ENCODE data around the gene RREB1.

Gene RREB1

DNA sequence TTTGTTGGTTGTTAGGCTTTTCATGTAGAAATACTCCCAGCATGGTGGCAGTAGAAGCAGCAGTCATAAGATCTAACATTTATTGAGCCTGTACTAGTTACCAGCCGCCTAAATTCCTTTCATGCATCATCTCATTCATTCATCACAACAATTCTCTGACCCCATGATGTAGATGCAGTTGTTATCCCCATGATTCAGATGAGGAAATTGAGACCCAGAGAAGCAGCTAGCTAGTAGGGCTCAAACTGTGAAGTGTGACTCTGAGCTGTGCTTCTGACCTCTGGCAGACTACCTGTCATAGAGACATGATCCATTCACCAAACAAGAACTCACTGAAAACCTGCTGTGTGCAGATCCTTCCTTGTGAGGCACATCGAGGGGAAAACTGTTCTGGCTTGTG is 16.9 kb downstream of the RREB1 start:
- Histone ChIP-seq H3K9ac (0 out of 22 replicates have a peak overlapping the region, but pooled peaks of 1 of the 11 experiments have one; percentile 9), H3K4me1 (peaks cover 41 to 71% (median 48%) of the 10 kb centered on the region in 10 experiments), H3K27ac (peak overlapping the region in 1 of 11 experiments; percentile 50; a peak in 2 of 22 replicates), H3K4me2 (peak overlapping the region in 3 of 11 experiments; percentile 41 to 58 (median 50); a peak in 6 of 22 replicates), H3K9me3 (replicated peaks in 1 of 11) (peaks cover 0 to 29% (median 11%) of the 10 kb centered on the region in 11 experiments; a peak in 12 of 22 replicates), H4K20me1 (peaks cover 70 to 100% (median 99%) of the 10 kb centered on the region in 11 experiments), H3K36me3 (peaks cover 47 to 87% (median 67%) of the 10 kb centered on the region in 11 experiments), H3K27me3 (no peaks in the 10 kb centered on the region), H3K4me3 (no peak overlapping the region)
- no peak for TF ChIP-seq Cebpa-rat (IDR thresholded peaks at IDR 0.05)

DNA sequence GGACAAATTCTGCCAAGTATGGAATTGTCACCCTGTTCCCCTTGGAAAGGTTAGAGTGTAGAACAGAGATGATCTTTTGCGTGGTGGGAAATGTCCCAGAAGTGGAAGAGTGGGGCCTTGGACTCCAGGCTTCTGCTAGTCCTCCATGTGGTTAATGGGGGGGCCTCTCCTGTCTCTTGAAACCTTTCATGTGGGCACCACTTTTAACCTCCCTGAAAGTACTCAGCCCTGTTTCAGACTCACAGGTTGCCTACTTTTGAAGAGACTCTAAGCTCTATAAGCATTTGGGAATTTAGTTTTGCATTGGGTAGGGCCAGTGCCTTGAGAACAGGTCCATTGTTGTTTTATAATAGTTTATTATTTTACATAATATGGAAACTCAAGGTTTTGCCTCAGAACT is 17.5 kb downstream of the RREB1 start:
- Histone ChIP-seq H4K20me1 (peaks cover 77 to 100% (median 99%) of the 10 kb centered on the region in 11 experiments), H3K27ac (peak overlapping the region in 1 of 11 experiments; percentile 50; a peak in 3 of 22 replicates), H3K9ac (peak overlapping the region in 1 of 11 experiments; percentile 8; a peak in 1 of 22 replicates), H3K4me3 (no peak overlapping the region), H3K36me3 (peaks cover 48 to 86% (median 65%) of the 10 kb centered on the region in 11 experiments), H3K27me3 (no peaks in the 10 kb centered on the region), H3K4me1 (peaks cover 48 to 77% (median 55%) of the 10 kb centered on the region in 10 experiments), H3K4me2 (peak overlapping the region in 3 of 11 experiments; percentile 50 to 75 (median 58); a peak in 5 of 22 replicates), H3K9me3 (replicated peaks in 1 of 11) (peaks cover 0 to 29% (median 11%) of the 10 kb centered on the region in 11 experiments; a peak in 12 of 22 replicates)
- TF ChIP-seq Cebpa-rat (IDR thresholded peaks at IDR 0.05) = no peak

DNA sequence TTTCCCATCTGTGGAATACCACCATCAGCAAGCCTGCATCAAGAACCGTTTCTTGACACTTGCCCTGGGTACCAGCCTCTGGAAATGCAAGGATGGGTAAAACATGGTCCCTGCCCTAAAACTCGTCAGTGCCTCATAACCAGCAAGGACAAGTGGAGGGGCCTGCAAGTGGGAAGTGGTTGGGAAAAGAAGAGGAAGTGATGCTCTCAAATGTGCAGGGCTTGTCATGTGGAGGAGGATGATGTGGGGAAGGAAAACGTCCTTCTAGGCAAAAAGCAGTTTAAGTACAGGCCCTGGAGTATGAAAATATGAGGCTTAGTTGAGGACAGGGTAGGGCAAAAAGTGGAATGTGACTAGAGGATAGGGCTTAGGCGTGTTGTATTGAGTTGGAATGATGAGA is 19.0 kb downstream of the RREB1 start:
- H3K4me2 ChIP-seq = peak overlapping the region; percentile 11 to 89 (median 51); a peak in 20 of 22 replicates
- peak overlapping the region in 4 of 11 experiments; percentile 44 to 62 (median 47); a peak in 5 of 22 replicates for H3K27ac ChIP-seq
- peaks cover 36 to 86% (median 55%) of the 10 kb centered on the region in 11 experiments for H3K36me3 ChIP-seq
- H3K9me3 ChIP-seq (replicated peaks in 1 of 11) = peaks cover 0 to 19% (median 7%) of the 10 kb centered on the region in 11 experiments; a peak in 11 of 22 replicates
- peaks cover 50 to 91% (median 58%) of the 10 kb centered on the region in 10 experiments for H3K4me1 ChIP-seq
- TF ChIP-seq Cebpa-rat (IDR thresholded peaks at IDR 0.05) = no peak
- no peaks in the 10 kb centered on the region for H3K27me3 ChIP-seq
- H4K20me1 ChIP-seq = peaks cover 80 to 100% (median 99%) of the 10 kb centered on the region in 11 experiments
- no peak overlapping the region for H3K4me3 ChIP-seq
- peak overlapping the region in 4 of 11 experiments; percentile 14 to 48 (median 34); a peak in 4 of 22 replicates for H3K9ac ChIP-seq

DNA sequence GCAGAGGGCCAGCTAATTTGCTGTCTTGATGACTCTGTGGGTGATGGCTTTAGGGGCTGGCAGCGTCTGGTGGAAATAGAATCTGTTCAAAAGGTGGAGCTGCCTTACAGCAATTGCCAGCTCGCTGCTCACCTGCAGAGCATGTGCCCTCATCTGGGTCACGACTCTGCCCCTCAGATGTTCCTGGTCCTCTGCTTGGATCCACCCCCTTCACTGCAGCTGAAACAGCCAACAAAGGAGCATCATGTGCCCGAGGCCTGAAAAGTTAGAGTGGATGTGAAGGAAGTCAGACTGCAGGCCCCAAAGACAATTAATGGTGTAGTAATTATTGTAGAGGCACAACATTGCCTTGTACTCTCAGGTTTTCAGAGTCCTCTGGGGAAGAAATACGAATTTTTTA is 19.9 kb downstream of the RREB1 start:
- Histone ChIP-seq H3K27me3 (no peaks in the 10 kb centered on the region), H3K27ac (peak overlapping the region in 3 of 11 experiments; percentile 44 to 62 (median 47); a peak in 3 of 22 replicates), H4K20me1 (peaks cover 82 to 100% (median 100%) of the 10 kb centered on the region in 11 experiments), H3K4me1 (peaks cover 54 to 100% (median 66%) of the 10 kb centered on the region in 10 experiments), H3K9me3 (replicated peaks in 1 of 11) (peaks cover 0 to 11% (median 0%) of the 10 kb centered on the region in 11 experiments; a peak in 6 of 22 replicates), H3K4me3 (no peak overlapping the region), H3K4me2 (peak overlapping the region in 10 of 11 experiments; percentile 11 to 89 (median 52); a peak in 16 of 22 replicates), H3K9ac (0 out of 22 replicates have a peak overlapping the region, but pooled peaks of 1 of the 11 experiments have one; percentile 20), H3K36me3 (peaks cover 30 to 86% (median 50%) of the 10 kb centered on the region in 11 experiments)
- TF ChIP-seq Cebpa-rat (IDR thresholded peaks at IDR 0.05) = no peak

DNA sequence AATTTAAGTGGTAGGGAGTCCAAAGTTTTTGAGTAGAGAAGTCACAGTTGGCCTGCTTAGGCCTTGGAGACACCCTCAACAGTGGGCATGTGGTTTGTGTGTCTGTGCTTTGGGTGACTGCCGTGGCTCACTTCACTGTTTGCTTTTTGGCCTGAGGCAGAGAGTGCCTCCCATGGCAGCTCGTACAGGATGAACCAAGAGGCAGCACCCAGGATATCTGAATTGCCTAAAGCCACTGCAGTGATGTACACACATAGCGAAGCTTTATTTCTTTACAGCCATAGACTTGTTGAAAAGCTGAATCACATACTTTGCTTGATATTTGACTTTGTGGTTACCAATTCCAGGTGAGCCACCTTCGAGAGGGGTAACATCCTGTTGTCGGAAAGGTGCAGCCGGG is 21.6 kb downstream of the RREB1 start:
- H3K9me3 ChIP-seq (replicated peaks in 1 of 11) = no peaks in the 10 kb centered on the region
- TF ChIP-seq Cebpa-rat (IDR thresholded peaks at IDR 0.05) = no peak
- H3K4me3 ChIP-seq = no peak overlapping the region
- peak overlapping the region in 7 of 11 experiments; percentile 3 to 50 (median 34); a peak in 10 of 22 replicates for H3K27ac ChIP-seq
- H3K9ac ChIP-seq = no peak overlapping the region
- peak overlapping the region in 9 of 11 experiments; percentile 14 to 89 (median 65); a peak in 11 of 22 replicates for H3K4me2 ChIP-seq
- no peaks in the 10 kb centered on the region for H3K27me3 ChIP-seq
- H3K4me1 ChIP-seq = peaks cover 46 to 97% (median 66%) of the 10 kb centered on the region in 10 experiments
- H3K36me3 ChIP-seq = peaks cover 24 to 88% (median 33%) of the 10 kb centered on the region in 11 experiments; a peak in 19 of 22 replicates
- H4K20me1 ChIP-seq = peaks cover 90 to 100% (median 100%) of the 10 kb centered on the region in 11 experiments

DNA sequence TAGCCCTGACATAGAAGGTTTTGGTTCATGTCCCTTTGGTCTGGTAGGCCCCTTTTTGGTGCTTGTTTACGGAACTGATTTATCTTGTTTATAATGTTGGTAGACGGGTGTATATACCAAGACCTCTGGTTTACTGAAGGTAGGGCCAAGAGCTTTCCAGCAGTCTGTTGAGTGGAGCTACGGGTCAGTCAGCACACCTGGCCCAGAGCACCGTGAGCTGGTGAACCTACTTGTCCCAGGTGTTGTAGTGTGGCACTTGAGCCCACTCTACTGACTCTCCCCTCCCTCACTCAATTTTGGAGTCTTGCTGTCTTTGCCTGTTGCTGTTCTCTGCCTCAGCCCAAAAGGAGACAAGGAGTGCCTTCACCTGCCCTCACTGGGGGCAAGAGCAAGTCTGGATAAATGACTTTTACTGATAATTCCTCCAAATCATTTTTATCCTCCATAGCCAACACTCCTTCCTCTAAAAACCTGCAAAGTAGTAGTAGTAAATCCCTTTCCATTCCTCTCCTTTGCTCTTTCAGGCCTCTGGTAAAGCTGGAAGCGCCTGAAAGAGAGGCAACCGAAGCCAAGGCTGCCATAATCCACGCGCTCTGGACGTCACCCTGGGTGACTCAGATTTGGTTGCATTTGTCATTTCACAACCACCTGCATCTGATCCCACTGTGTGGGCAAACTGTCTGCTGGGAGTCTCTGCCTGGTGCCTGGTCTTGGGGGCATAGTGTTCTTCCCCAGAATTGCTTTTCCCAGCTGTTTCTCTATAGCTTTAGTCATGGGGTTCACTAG is 22.2 kb downstream of the RREB1 start:
- H3K4me1 ChIP-seq = peaks cover 47 to 96% (median 66%) of the 10 kb centered on the region in 10 experiments
- peaks cover 18 to 82% (median 28%) of the 10 kb centered on the region in 11 experiments; a peak in 19 of 22 replicates for H3K36me3 ChIP-seq
- H3K9me3 ChIP-seq (replicated peaks in 1 of 11) = no peaks in the 10 kb centered on the region
- H3K27me3 ChIP-seq = no peaks in the 10 kb centered on the region
- H3K27ac ChIP-seq = peak overlapping the region in 8 of 11 experiments; percentile 3 to 50 (median 40); a peak in 11 of 22 replicates
- H3K4me3 ChIP-seq = no peak overlapping the region
- 0 out of 22 replicates have a peak, but pooled peaks of 1 of the 11 experiments have one; percentile 42 for TF ChIP-seq Cebpa-rat (IDR thresholded peaks at IDR 0.05)
- H3K4me2 ChIP-seq = peak overlapping the region in 10 of 11 experiments; percentile 6 to 89 (median 48); a peak in 16 of 22 replicates
- H4K20me1 ChIP-seq = peaks cover 88 to 100% (median 100%) of the 10 kb centered on the region in 11 experiments
- 0 out of 22 replicates have a peak overlapping the region, but pooled peaks of 2 of the 11 experiments have one; percentile 2 to 20 for H3K9ac ChIP-seq

DNA sequence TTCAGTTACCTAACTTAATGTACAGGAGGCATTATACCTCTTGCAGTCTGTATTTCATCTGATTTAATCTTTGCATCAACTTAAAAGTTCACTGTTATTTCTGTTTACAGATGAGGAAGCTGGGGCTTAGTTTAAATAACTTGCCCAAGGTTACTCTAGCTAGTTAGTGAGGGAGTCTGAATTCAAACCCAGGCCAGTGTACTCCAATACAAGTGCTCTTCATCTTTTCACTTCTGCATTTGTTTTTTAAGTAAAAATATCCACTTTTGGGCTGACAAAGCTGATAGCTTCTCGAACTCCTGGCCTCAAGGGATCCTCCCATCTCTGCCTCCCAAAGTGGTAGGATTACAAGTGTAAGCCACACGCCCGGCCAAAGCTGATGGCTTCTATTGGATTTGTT is 23.6 kb downstream of the RREB1 start:
- Histone ChIP-seq H3K27me3 (no peaks in the 10 kb centered on the region), H3K4me1 (peaks cover 58 to 95% (median 73%) of the 10 kb centered on the region in 10 experiments), H4K20me1 (peaks cover 82 to 100% (median 100%) of the 10 kb centered on the region in 11 experiments), H3K9me3 (replicated peaks in 1 of 11) (no peaks in the 10 kb centered on the region), H3K36me3 (peaks cover 10 to 68% (median 22%) of the 10 kb centered on the region in 11 experiments; a peak in 14 of 22 replicates), H3K27ac (peak overlapping the region in 1 of 11 experiments; percentile 12; a peak in 1 of 22 replicates), H3K9ac (no peak overlapping the region), H3K4me3 (no peak overlapping the region), H3K4me2 (peak overlapping the region in 3 of 11 experiments; percentile 29 to 89 (median 65); a peak in 4 of 22 replicates)
- TF ChIP-seq Cebpa-rat (IDR thresholded peaks at IDR 0.05) = no peak

DNA sequence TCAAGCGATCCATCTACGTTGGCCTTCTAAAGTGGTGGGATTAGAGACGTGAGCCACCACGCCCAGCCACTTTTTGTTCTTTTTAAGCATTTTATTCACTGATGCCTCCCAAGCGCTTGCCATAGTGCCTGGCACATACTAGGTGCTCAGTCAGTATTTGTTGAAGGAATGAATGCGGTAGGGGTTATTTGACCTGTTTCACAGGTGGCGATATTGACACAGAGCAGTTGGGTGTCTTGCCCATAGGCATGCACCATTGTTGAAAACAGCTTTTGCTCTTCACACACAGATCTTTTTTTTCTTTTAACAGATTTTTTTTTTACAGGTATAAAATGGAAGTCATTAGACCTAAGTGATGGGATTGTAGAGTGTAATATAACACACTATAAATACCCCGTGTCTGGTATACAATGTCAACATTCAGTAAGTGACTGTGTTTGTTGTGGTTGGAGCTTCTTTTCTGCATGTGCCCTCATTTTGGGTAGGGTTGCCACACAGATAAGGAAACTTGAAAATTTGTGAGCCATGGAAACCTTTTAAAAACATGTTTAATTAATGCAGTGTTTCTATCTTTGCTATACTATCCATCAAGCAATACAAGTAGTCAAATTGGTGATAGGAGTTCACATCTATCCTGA is 24.8 kb downstream of the RREB1 start:
- Histone ChIP-seq H4K20me1 (peaks cover 80 to 100% (median 98%) of the 10 kb centered on the region in 11 experiments), H3K27me3 (no peaks in the 10 kb centered on the region), H3K36me3 (peaks cover 10 to 66% (median 22%) of the 10 kb centered on the region in 11 experiments; a peak in 14 of 22 replicates), H3K27ac (no peak overlapping the region), H3K9me3 (replicated peaks in 1 of 11) (no peaks in the 10 kb centered on the region), H3K9ac (no peak overlapping the region; a peak in 1 of 22 replicates), H3K4me3 (no peak overlapping the region), H3K4me2 (peak overlapping the region in 4 of 11 experiments; percentile 9 to 89 (median 37); a peak in 7 of 22 replicates), H3K4me1 (peaks cover 58 to 95% (median 73%) of the 10 kb centered on the region in 10 experiments)
- TF ChIP-seq Cebpa-rat (IDR thresholded peaks at IDR 0.05) = no peak

All from BLaER1 treated with 17β-estradiol and CSF1 and Interleukin-3, amounts not matched to agents 10 nM and 100 nM (cell line).